Keratinocyte (primary cell): ENCODE results near the gene PTPRT. TPM values are rescaled to one million over a fixed set of nuclear protein-coding genes. Genes with fewer than 3 reads are reported as not detected.

ENCODE experiments used
- DNase-seq: peaks from one replicate; pipeline ENCODE4 v3.0.0-alpha.2; 2011; ENCODE audit warnings: low read depth, missing footprints, low spot score
- FAIRE-seq: peaks from 2 replicates; lab custom pipeline; 2011; peaks lifted over from hg19 to GRCh38; lab: Jason Lieb, UNC
- H2AFZ ChIP-seq: 2 replicates; pipeline ENCODE4 v1.6.0; 2012; ENCODE audit warnings: low read length, control low read depth, inconsistent platforms; ENCODE audit not compliant: control insufficient read depth
- H3K27ac ChIP-seq: 2 replicates; pipeline ENCODE4 v1.5.1; 2011; ENCODE audit warnings: low read length; ENCODE audit not compliant: control insufficient read depth, insufficient read depth
- H3K27me3 ChIP-seq: 3 replicates; pipeline ENCODE4 v1.6.0; 2011; ENCODE audit warnings: low read length; ENCODE audit not compliant: control insufficient read depth, insufficient read depth; ENCODE audit errors: extremely low read depth
- H3K36me3 ChIP-seq, 2 experiments: 2 replicates in 1 of 2; 3 replicates in 1 of 2; pipeline ENCODE4 v1.5.1; 2011; ENCODE audit warnings: low read length in 2 of 2, mild to moderate bottlenecking in 1 of 2; ENCODE audit not compliant: control insufficient read depth in 2 of 2, insufficient read depth in 2 of 2; ENCODE audit errors: extremely low read depth in 1 of 2
- H3K4me1 ChIP-seq: 3 replicates; pipeline ENCODE4 v1.5.1; 2011; ENCODE audit warnings: low read length; ENCODE audit not compliant: control insufficient read depth, insufficient read depth; ENCODE audit errors: extremely low read depth
- H3K4me2 ChIP-seq: 3 replicates; pipeline ENCODE4 v1.6.0; 2011; ENCODE audit warnings: low read depth, low read length; ENCODE audit not compliant: control insufficient read depth, insufficient read depth; ENCODE audit errors: extremely low read depth
- H3K4me3 ChIP-seq, 3 experiments: fragments of 200-600 bp in 1 of 3; sonication (generic) in 1 of 3; 2 replicates in 2 of 3; 3 replicates in 1 of 3; pipeline ENCODE4 v1.5.1; 2011 to 2016; ENCODE audit warnings: low read length in 3 of 3, mild to moderate bottlenecking in 3 of 3, control low read depth in 2 of 3, inconsistent platforms in 1 of 3, low read depth in 1 of 3, mixed read lengths in 1 of 3, mixed run types in 1 of 3, moderate library complexity in 1 of 3; ENCODE audit not compliant: control insufficient read depth in 2 of 3, insufficient read depth in 2 of 3; ENCODE audit errors: extremely low read depth in 1 of 3
- H3K79me2 ChIP-seq: 2 replicates; pipeline ENCODE4 v1.6.0; 2012; ENCODE audit warnings: low read length; ENCODE audit not compliant: control insufficient read depth, insufficient read depth
- H3K9ac ChIP-seq: 3 replicates; pipeline ENCODE4 v1.6.0; 2011; ENCODE audit warnings: low read length; ENCODE audit not compliant: control insufficient read depth, insufficient read depth; ENCODE audit errors: extremely low read depth
- H3K9me1 ChIP-seq: 3 replicates; pipeline ENCODE4 v1.6.0; 2011; ENCODE audit warnings: low read length; ENCODE audit not compliant: control insufficient read depth, insufficient read depth; ENCODE audit errors: extremely low read depth
- H3K9me3 ChIP-seq: 2 replicates; pipeline ENCODE4 v1.5.1; 2012; ENCODE audit warnings: low read depth, low read length; ENCODE audit not compliant: control insufficient read depth
- H4K20me1 ChIP-seq: 3 replicates; pipeline ENCODE4 v1.6.0; 2011; ENCODE audit warnings: low read length; ENCODE audit not compliant: control insufficient read depth, insufficient read depth; ENCODE audit errors: extremely low read depth
- CTCF ChIP-seq, 3 experiments: IDR thresholded peaks in 1 of 3; conservative IDR thresholded peaks in 1 of 3; optimal IDR thresholded peaks in 1 of 3; 2 replicates in 2 of 3; 3 replicates in 1 of 3; pipeline versions ENCODE3 to v1.5.1; 2011; ENCODE audit warnings: low read length in 3 of 3, mild to moderate bottlenecking in 3 of 3, moderate library complexity in 2 of 3, control low read depth in 1 of 3, inconsistent platforms in 1 of 3; ENCODE audit not compliant: insufficient read depth in 2 of 3; ENCODE audit errors: extremely low read depth in 1 of 3
- EZH2 ChIP-seq: IDR thresholded peaks from one replicate; pipeline ENCODE4 v1.6.1; 2012; ENCODE audit warnings: inconsistent platforms, mild to moderate bottlenecking, low read length, moderate library complexity
- dilution Hi-C: fragments of 300-500 bp; cut with MboI; formaldehyde crosslinking; loops from one replicate; pipeline ENCODE4 v1.7.0; 2020; ENCODE audit warnings: low sequenced_read_pairs; ENCODE audit not compliant: extremely low pct_ligation_motif_present
- polyA plus RNA-seq, 5 experiments: library from polyadenylated mRNA; depleted of rRNA in 3 of 5; stranded (reverse) in 3 of 5; stranded (forward) in 1 of 5; unstranded in 1 of 5; fragments of >200 nt; gene quantifications; 1 replicate in 1 of 5; 2 replicates in 3 of 5; 3 replicates in 1 of 5; pipeline versions ENCODE4 v1.2.1 to v1.2.3, GENCODE V29; 2011 to 2012; ENCODE audit warnings: missing spikeins in 2 of 5, low read depth in 1 of 5, low replicate concordance in 1 of 5

Gene PTPRT
- polyA plus RNA-seq, 1 donor (not counting 4 experiments of a cell fraction or from before 2014, with no cell fraction given) = not detected

DNA sequence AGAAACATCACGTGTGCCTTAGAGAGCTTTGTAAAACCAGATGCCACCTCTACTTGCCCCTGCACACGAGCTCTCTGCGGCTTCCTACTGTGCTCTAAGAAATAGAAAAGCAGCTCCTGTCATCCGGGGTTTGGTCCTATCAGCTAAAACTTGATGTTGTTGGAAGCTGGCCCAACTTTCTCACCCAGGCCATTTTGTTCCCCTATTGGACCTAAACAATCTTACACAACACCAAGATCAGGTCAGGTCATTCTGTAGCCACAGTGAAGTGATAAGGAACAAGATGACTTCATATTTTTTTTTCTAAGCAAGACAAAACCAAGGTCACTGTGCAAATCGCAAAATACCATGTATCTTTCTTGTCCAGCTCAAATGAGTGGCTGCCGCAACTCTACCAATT lies 486.0 kb downstream of the PTPRT start:
- no peaks in the 10 kb centered on the region for H3K9me3 ChIP-seq
- H3K4me2 ChIP-seq = no peak overlapping the region
- dilution Hi-C loops = no loop called here
- no peaks in the 10 kb centered on the region for H3K9me1 ChIP-seq
- FAIRE-seq = no peak
- DNase-seq = no peak
- no peaks in the 10 kb centered on the region for H3K4me1 ChIP-seq
- no peak overlapping the region for H2AFZ ChIP-seq
- no peaks in the 10 kb centered on the region for H3K79me2 ChIP-seq
- H3K4me3 ChIP-seq = no peak overlapping the region
- H4K20me1 ChIP-seq = no peaks in the 10 kb centered on the region
- no peak overlapping the region for H3K9ac ChIP-seq
- TF ChIP-seq CTCF (optimal IDR thresholded peaks at IDR 0.05 in 1 of 3, IDR thresholded peaks at IDR 0.05 in 1 of 3, conservative IDR thresholded peaks at IDR 0.05 in 1 of 3; ENCODE audit: extremely low read depth in 1 of 3, insufficient read depth in 2 of 3, low read length in 3 of 3) (no peak), EZH2 (no peak)
- H3K27ac ChIP-seq = no peak overlapping the region
- H3K27me3 ChIP-seq = no peaks in the 10 kb centered on the region
- no peaks in the 10 kb centered on the region for H3K36me3 ChIP-seq

GRCh38 chr20:42701948-42702347 lies 487.8 kb downstream of the PTPRT start:
- no peak for FAIRE-seq
- TF ChIP-seq EZH2 = no peak
- TF ChIP-seq CTCF (optimal IDR thresholded peaks at IDR 0.05 in 1 of 3, IDR thresholded peaks at IDR 0.05 in 1 of 3, conservative IDR thresholded peaks at IDR 0.05 in 1 of 3; ENCODE audit: extremely low read depth in 1 of 3, insufficient read depth in 2 of 3, low read length in 3 of 3) = no peak
- Histone ChIP-seq H3K4me1 (no peaks in the 10 kb centered on the region), H3K4me3 (no peak overlapping the region), H3K9ac (no peak overlapping the region), H3K79me2 (no peaks in the 10 kb centered on the region), H3K9me1 (no peaks in the 10 kb centered on the region), H3K9me3 (no peaks in the 10 kb centered on the region), H2AFZ (no peak overlapping the region), H3K4me2 (no peak overlapping the region), H3K27me3 (no peaks in the 10 kb centered on the region), H3K36me3 (no peaks in the 10 kb centered on the region), H3K27ac (no peak overlapping the region), H4K20me1 (no peaks in the 10 kb centered on the region)
- dilution Hi-C loops = no loop called here
- no peak for DNase-seq
